ENCODE measurements around the gene HRAS.
"Not testable (repeated sequence)": the region's sequence is repeated elsewhere in the genome, so short reads cannot be mapped to it uniquely, and the experiment has no call there.

HRAS gene

DNA sequence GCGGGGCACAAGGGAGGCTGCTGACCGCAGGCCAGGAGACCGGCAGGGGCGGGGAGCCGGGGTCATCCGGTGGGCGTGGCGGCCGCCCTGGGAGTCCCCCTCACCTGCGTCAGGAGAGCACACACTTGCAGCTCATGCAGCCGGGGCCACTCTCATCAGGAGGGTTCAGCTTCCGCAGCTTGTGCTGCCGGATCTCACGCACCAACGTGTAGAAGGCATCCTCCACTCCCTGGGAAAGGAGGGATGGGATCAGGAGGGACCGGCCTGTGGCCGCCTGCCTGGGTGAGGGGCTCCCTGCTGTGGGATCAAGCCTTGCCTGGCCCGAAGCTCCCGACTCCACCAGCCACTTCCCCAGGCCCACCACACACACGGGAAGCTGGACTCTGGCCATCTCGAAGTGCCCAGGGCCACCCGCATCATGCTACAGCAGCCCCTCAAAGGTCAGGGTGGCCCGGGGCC is 2.8 kb downstream of the HRAS start:
- no peak for DNase-seq

DNA sequence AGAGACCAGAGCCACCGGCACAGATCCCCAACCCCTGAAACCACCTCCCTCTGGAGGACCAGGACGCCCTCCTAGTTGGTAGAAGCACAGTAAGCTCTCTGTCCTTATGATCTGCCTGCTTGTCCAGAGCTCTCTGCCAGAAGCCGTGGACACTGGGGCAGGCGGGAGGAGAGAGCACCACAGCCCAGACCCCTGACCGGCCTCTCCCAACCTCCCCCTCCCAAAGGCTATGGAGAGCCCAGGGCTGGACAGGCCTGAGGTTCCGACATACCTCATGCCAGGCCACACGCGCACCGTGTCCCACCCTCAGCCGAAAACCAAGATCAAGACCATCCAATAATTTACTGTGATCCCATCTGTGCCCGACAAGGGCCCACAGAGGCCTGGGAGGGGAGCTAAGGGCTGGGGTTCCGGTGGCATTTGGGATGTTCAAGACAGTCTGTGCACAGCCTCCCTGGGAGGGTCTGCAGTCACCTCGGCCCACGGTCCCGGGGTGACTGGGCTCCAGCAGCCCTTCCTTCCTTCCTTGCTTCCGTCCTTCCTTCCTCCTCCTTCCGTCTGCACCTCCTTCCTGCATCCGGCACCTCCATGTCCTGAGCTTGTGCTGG is 3.4 kb downstream of the HRAS start:
- DNase-seq = no peak

DNA sequence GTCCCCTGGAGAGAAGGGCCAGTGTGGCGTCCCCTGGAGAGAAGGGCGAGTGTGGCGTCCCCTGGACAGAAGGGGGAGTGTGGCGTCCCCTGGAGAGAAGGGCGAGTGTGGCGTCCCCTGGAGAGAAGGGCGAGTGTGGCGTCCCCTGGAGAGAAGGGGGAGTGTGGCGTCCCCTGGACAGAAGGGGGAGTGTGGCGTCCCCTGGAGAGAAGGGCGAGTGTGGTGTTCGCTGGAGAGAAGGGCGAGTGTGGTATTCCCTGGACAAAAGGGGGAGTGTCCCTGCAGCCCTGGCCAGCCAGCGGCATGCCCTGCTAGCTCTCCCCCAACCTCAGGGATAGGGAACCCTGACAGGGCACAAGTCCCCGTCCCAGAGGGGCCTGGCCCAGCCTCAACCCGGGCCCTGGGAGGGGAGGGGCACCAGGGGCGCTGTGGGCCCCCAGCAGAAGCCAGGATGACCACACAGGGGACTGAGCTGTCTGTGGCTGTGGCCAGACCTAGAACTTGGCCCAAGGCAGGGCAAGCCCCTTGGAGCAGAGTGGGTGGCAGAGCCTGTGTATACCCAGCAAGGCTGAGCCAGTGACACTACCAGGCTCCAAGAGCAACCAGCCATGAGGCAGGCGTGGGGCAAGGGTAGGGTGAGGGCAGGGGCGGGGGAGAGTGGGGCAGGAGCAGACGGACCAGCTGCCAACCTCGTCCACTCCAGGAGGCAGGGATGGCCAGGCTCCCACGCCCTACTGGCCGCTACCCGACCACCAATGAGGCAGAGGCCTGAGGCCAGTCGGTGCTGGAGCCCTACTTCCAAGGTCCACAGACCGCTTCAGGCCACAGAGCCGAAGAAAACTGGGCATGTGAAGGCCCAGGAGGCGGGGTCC is 4.2 kb downstream of the HRAS start:
- no peak for DNase-seq

DNA sequence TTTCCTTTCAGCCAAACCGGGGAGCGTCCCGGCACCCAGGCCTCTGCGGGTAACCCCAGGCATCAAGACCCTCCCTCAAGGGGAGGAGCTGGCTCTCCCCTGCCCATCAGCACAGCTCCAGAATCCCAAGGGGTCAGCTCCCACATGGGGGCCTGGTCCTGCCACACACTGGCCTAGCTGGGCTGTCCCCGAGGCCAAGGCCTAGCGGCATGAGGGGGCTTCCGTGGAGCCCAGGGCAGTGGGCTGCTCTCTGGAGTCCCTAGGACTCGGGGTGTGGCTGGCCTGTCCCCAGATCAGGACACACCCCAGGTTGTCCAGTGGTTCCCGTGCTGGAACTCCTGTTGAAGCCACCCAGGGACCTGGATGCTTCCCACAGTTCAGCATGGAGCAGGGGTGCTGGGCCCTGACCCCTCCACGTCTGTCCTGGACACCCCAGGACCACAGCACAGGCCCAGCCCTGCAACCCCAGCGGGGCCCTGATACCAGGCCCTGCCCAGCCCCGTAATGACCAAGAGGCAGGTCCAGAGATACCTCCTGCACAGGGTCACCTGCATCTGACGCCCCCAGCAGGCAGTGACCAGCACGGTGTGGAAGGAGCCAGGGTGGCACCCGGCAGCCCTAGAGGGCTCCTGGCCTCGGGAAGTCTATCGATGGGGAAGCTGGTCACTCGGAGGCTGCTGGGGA is 5.5 kb downstream of the HRAS start:
- no peak for DNase-seq

GRCh38 chr11:528815-529727 is 6.3 kb downstream of the HRAS start:
- DNase-seq = no peak

- no peak for DNase-seq
Observed at GRCh38 chr11:528166-528814, 7.1 kb downstream of the HRAS start.

GRCh38 chr11:526192-526591 is 9.2 kb downstream of the HRAS start:
- DNase-seq = no peak

DNA sequence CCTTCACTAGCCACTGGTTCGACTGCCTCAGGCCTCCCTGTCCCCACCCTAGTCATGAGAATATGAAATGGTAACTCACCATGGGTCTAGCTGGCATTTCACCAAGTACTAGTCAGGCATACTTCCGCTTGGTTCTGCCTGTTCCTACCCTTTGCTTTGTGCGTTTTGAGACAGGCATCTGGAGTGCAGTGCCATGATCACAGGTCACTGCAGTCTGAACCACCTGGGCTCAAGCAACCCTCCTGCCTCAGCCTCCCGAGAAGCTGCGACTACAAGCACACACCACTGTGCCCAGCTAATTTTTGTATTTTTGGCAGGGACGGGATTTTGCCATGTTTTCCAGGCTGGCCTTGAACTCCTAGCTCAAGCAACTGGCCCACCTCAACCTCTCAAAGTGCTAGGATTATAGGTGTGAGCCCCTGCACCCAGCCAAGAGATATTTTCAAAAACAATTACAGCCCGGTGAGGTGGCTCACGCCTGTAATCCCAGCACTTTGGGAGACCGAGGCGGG is 14.1 kb downstream of the HRAS start:
- DNase-seq = no peak

DNA sequence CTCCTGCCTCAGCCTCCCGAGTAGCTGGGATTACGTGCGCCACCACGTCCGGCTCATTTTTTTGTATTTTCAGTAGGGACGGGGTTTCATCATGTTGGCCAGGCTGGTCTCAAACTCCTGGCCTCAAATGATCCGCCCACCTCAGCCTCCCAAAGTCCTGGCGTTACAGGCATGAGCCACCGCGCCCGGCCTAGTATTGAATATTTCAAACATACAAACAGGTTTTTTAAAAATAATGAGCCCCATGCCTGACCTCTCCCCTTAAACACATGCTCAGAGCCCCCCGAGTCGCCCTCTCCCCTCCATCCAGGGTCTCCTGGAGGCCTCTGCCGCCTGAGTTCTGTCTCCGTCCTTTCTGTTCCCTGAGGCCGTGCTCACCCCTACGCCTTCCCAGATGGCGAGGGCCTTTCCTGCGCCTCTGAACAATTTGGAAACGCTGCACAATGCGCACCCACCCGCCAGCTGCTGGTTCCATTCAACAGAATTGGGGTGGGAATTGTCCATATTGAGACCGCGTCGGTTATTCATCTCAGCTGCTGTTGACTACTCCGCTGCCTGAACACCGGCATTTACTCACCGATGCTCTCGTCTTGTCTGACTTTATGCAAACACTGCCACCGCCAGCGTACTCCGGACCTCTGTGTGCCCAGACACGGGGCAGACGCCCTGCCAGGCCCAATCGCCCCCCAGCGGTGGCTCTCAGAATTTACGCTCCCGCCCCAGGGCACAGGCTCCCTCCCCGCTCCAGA is 14.8 kb downstream of the HRAS start:
- no peak for DNase-seq

DNA sequence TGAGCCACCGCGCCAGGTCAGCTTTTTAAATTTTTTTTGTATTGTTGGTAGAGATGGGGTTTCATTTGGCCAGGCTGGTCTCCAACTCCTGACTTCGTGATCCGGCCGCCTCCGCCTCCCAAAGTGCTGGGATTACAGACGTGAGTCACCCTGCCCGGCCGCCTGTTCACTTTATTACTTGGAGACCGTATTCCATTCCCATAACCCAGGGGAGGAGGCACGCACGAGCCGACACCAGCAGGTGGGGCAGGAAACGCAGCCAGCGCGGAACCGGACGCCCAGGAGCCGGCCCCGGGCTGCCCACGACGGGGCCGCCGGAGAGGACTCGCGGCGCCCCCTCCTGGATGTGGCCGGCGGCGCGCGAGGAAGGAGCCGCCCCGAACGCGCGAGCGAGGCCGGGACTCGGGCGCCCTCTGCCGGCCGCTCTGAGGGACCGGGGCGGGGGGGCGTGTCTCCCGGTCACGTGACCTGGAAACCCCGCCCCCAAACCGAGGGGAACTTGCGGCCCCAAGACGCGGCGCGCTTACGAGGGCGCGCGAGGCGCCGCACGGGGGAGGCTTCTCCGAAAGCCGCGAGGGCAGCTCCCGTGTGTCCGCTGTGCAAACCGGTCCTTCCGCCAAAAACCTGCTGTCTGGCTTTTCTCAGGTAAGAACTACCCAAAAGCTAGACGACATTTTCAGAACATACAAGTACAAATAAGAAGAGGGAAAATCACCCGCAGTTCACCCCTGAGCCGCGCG is 16.7 kb downstream of the HRAS start:
- no peak for DNase-seq

DNA sequence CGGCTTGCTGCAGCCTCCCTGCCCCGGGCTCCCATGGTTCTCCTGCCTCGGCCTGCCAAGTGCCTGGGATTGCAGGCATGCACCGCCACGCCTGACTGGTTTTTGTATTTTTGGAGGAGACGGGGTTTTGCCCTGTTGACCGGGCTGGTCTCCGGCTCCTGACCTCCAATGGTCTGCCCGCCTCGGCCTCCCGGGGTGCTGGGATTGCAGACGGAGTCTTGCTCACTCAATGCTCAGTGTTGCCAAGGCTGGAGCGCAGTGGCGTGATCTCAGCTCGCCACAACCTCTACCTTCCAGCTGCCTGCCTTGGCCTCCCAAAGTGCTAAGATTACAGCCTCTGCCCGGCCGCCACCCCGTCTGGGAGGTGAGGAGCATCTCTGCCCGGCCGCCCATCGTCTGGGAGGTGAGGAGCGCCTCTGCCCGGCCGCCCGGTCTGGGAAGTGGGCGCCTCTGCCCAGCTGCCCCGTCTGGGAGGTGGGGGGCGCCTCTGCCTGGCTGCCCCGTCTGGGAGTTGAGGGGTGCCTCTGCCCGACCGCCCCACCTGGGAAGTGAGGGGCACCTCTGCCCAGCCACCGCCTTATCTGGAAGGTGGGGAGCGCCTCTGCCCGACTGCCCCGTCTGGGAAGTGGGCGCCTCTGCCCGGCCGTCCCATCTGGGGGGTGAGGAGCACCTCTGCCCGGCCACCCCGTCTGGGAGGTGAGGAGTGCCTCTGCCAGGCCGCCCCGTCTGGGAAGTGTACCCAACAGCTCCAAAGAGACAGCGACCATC is 18.3 kb downstream of the HRAS start:
- not testable (repeated sequence) for DNase-seq

- DNase-seq = no peak
Observed at GRCh38 chr11:516400-516799, 19.0 kb downstream of the HRAS start.

- DNase-seq = no peak
Observed at GRCh38 chr11:515131-515530, 20.2 kb downstream of the HRAS start.

DNA sequence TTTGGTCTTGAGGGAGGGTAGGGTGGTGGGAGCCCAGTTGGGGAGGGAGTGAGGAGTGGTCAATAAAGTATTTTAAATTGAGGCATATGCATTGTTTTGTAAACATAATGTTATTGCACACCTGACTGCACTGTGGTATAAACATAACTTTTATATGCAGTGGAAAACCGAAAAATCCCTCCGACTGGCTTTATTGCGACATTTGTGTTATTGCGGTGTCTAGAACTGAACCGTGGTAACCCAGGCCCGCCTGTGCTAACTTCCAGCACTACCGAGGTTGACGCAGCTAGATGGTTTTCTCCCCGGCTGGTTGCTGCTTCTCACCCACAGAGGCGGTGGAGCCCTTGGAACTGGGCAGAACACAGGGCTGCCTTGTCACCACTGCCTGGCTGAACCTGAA is 20.8 kb downstream of the HRAS start:
- DNase-seq = no peak

GRCh38 chr11:512761-513595 is 22.4 kb downstream of the HRAS start:
- no peak for DNase-seq

DNA sequence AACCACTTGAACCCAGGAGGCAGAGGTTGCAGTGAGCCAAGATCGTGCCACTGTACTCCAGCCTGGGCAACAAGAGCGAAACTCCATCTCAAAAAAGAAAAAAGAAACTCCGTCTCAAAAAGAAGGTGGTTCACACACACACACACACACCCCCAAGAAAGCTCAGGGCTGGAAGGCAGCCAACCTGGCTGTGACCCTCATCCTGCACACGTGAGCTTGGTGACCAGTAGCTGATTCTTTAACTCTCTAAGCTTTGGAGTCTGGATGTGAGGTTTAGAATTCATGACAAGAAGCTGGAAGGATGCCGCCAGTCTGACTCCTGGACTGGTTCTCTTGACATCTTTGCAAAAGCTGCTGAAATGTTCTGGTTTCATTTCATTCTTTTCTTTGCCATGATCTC is 26.4 kb downstream of the HRAS start:
- no peak for DNase-seq

DNA sequence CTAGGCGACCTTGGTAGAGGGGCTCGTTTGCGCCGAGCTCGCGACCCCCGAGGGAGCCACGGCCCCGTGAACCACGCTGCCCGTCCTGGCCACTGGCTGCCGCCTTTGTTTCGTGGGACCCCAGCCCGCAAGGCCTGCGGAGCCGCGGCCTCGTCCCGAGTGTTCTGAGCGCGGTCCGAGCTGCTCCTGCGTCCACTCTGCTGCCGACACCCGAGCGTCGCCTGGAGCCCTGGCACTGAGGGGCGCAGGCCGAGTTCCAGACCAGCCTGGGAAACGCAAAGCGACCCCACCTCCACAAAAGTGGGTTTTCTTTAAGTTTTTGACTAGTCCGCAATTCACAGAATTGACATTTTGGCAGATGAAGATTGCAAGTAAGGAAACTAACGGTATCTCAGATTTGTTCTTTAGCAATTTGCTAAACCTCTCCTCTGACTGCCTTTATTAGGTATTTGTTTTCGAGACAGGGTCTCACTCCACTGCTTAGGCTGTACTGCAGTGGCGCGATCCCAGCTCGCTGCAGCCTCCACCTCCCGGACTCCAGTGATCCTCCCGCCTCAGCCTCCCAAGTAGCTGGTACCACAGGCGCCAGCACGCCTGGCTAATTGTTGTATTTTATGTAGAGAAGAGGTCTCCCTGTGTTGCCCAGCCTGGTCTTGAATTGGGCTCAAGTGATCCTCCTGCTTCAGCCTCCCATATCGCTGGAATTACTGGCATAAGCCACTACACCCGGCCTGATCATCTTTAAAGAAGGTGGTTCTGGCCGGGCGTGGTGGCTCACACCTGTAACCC is 27.5 kb downstream of the HRAS start:
- no peak for DNase-seq
